Liver (tissue), 9 donors: ENCODE measurements around the gene CLK3. TPM values are rescaled to one million over a fixed set of nuclear protein-coding genes. Genes with fewer than 3 reads are reported as not detected.

Experiments
- DNase-seq: peaks from one replicate; pipeline ENCODE4 v3.0.0-alpha.2; 2017; ENCODE audit warnings: low spot score
- H3K27ac ChIP-seq, 2 donors: one replicate each; pipeline ENCODE4 v1.7.0; 2013; ENCODE audit warnings: inconsistent platforms in 2 of 2, low read length in 2 of 2, control low read depth in 1 of 2, low read depth in 1 of 2, mild to moderate bottlenecking in 1 of 2
- H3K27me3 ChIP-seq, 4 donors: one replicate each; pipeline versions ENCODE4 v1.6.1 to v1.7.0; 2013; ENCODE audit warnings: low read length in 3 of 4, inconsistent platforms in 1 of 4, mild to moderate bottlenecking in 1 of 4, moderate library complexity in 1 of 4; ENCODE audit not compliant: control insufficient read depth in 4 of 4, insufficient read depth in 4 of 4
- H3K36me3 ChIP-seq, 4 donors: one replicate each; pipeline versions ENCODE4 v1.6.1 to v1.7.0; 2013; ENCODE audit warnings: low read length in 3 of 4, mild to moderate bottlenecking in 3 of 4, low read depth in 1 of 4, moderate library complexity in 1 of 4; ENCODE audit not compliant: control insufficient read depth in 4 of 4, insufficient read depth in 3 of 4
- H3K4me1 ChIP-seq, 4 donors: one replicate each; pipeline versions ENCODE4 v1.6.1 to v1.7.0; 2013; ENCODE audit warnings: low read length in 3 of 4, mild to moderate bottlenecking in 3 of 4, moderate library complexity in 1 of 4; ENCODE audit not compliant: control insufficient read depth in 4 of 4, insufficient read depth in 4 of 4
- H3K4me3 ChIP-seq, 3 donors: one replicate each; pipeline versions ENCODE4 v1.6.1 to v1.7.0; 2013; ENCODE audit warnings: low read length in 3 of 3, control low read depth in 1 of 3, low read depth in 1 of 3, mild to moderate bottlenecking in 1 of 3
- H3K9ac ChIP-seq, 2 donors: one replicate each; pipeline ENCODE4 v1.7.0; 2013; ENCODE audit warnings: low read length in 2 of 2, mild to moderate bottlenecking in 2 of 2, moderate library complexity in 2 of 2, control low read depth in 1 of 2, low read depth in 1 of 2
- H3K9me3 ChIP-seq, 4 donors: one replicate each; pipeline versions ENCODE4 v1.6.1 to v1.7.0; 2013; ENCODE audit warnings: low read length in 3 of 4; ENCODE audit not compliant: control insufficient read depth in 4 of 4
- EGR1 ChIP-seq, 2 donors: IDR thresholded peaks; 2 replicates each; pipeline ENCODE4 v1.6.1; 2016 to 2018; ENCODE audit warnings: antibody characterized with exemption in 2 of 2, low read depth in 2 of 2
- FOXA2 ChIP-seq: IDR thresholded peaks from 2 replicates; pipeline ENCODE4 v1.6.1; 2016; ENCODE audit warnings: antibody characterized with exemption
- HNF4A ChIP-seq, 2 donors: conservative IDR thresholded peaks; 2 replicates each; pipeline ENCODE4 v1.6.1; 2016; ENCODE audit warnings: antibody characterized with exemption in 2 of 2, mild to moderate bottlenecking in 2 of 2
- HNF4G ChIP-seq: IDR thresholded peaks from 2 replicates; pipeline ENCODE4 v1.6.1; 2016; ENCODE audit warnings: antibody characterized with exemption
- JUND ChIP-seq, 2 donors: IDR thresholded peaks; 2 replicates each; pipeline ENCODE4 v1.6.1; 2016; ENCODE audit warnings: antibody characterized with exemption in 2 of 2
- RAD21 ChIP-seq, 2 donors: IDR thresholded peaks; 2 replicates each; pipeline ENCODE4 v1.6.1; 2016; ENCODE audit warnings: antibody characterized with exemption in 2 of 2, mild to moderate bottlenecking in 2 of 2
- RXRA ChIP-seq, 2 donors: IDR thresholded peaks; 2 replicates each; pipeline ENCODE4 v1.6.1; 2017 to 2018; ENCODE audit warnings: antibody characterized with exemption in 2 of 2, mild to moderate bottlenecking in 1 of 2
- SP1 ChIP-seq: IDR thresholded peaks from 2 replicates; pipeline ENCODE4 v1.6.1; 2018; ENCODE audit warnings: antibody characterized with exemption, mild to moderate bottlenecking
- TAF1 ChIP-seq: conservative IDR thresholded peaks from 2 replicates; pipeline ENCODE4 v1.6.1; 2016; ENCODE audit warnings: antibody characterized with exemption, mild to moderate bottlenecking
- YY1 ChIP-seq: IDR thresholded peaks from 2 replicates; pipeline ENCODE4 v1.6.1; 2016; ENCODE audit warnings: antibody characterized with exemption, mild to moderate bottlenecking
- WGBS: extraction: QIAGEN DNeasy Blood & Tissue Kit; methylation state at CpG from one replicate; pipeline ENCODE4 v1.1.7; 2013; 5-methylcytosine and 5-hydroxymethylcytosine counted together
- polyA plus RNA-seq, 2 donors: library from polyadenylated mRNA; stranded (reverse) in 1 of 2; unstranded in 1 of 2; fragments of 200-250 nt in 1 of 2; fragments of >200 nt in 1 of 2; fragmentation: Nextera tagmentation in 1 of 2; extraction: Ambion mirVana in 1 of 2; gene quantifications; one replicate each; pipeline versions ENCODE4 v1.2.1 to v1.2.3, GENCODE V29; 2013 to 2015
- total RNA-seq, 2 donors: library from RNA; depleted of rRNA; stranded (reverse); fragments of >200 nt; gene quantifications; one replicate each; pipeline ENCODE4 v1.2.3, GENCODE V29; 2014
- TF ChIP-seq, protein P1 (sequence below): IDR thresholded peaks from 2 replicates; pipeline ENCODE4 v1.6.1; 2016; ENCODE audit warnings: antibody characterized with exemption
- TF ChIP-seq, protein P2 (sequence below): IDR thresholded peaks from 2 replicates; pipeline ENCODE4 v1.6.1; 2016; ENCODE audit warnings: antibody characterized with exemption, mild to moderate bottlenecking
- TF ChIP-seq, protein P3 (sequence below): IDR thresholded peaks from 2 replicates; pipeline ENCODE4 v1.6.1; 2016; ENCODE audit warnings: antibody characterized with exemption
- TF ChIP-seq, protein P4 (sequence below): IDR thresholded peaks from 2 replicates; pipeline ENCODE4 v1.6.1; 2016; ENCODE audit warnings: antibody characterized with exemption
- donor health status: healthy.
- donor health status: healthy.
- donor health status: healthy.
- donor health status: healthy.
- donor health status: healthy.

The CLK3 gene
- total and polyA plus RNA-seq, 4 donors: 20.1 to 66.8 (median 28.4) TPM

DNA sequence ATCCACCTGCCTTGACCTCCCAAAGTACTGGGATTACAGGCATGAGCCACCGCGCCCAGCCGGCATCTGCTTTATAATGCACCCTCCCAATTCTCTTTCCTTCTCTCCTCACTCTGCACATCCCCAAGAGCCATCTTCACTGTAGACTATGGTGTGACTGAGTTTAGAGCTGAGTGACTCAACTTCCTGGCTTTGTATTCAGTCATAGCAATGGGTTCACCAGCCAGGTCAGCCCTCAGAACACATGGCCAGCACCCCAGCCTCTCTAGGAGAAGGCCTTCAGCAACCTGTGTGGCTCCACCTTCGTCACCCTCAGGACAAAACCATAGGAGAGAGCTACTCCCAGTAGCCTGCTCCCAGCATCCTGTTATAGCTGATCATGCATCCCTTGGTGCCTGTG is 41.6 kb upstream of the CLK3 start:
- WGBS: 98% methylated on average over 4 of the region's 4 CpGs
- H3K4me3 ChIP-seq: no peak overlapping the region

DNA sequence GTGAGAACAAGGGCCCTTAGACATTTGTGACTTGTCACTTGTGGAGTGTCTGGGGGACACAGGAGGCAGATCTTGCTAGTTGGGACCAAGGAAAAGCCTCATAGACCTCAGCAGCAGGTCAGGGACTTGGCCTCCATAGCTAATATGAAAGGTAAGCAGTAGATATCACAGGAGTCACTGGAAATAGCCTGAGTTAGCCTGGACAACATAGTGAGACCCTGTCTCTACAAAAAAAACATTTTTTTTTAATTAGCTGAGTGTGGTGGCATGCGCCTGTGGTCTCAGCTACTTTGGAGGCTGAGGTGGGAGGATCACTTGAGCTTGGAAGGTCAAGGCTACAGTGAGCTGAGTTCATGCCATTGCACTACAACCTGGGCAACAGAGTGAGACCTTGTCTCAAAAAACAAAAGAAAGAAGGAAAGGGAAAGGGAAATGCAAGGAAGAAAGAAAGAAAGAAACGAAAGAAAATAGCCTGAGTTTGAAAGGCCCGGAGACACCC is 37.1 kb upstream of the CLK3 start:
- no peak overlapping the region for H3K27ac ChIP-seq
- TF ChIP-seq RXRA (IDR thresholded peaks at IDR 0.05) (no peak), FOXA2 (no peak), SP1 (no peak), TAF1 (no peak), YY1 (no peak), HNF4G (no peak)
- TF ChIP-seq, protein P1, sequence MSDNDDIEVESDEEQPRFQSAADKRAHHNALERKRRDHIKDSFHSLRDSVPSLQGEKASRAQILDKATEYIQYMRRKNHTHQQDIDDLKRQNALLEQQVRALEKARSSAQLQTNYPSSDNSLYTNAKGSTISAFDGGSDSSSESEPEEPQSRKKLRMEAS: no peak
- TF ChIP-seq, protein P2, sequence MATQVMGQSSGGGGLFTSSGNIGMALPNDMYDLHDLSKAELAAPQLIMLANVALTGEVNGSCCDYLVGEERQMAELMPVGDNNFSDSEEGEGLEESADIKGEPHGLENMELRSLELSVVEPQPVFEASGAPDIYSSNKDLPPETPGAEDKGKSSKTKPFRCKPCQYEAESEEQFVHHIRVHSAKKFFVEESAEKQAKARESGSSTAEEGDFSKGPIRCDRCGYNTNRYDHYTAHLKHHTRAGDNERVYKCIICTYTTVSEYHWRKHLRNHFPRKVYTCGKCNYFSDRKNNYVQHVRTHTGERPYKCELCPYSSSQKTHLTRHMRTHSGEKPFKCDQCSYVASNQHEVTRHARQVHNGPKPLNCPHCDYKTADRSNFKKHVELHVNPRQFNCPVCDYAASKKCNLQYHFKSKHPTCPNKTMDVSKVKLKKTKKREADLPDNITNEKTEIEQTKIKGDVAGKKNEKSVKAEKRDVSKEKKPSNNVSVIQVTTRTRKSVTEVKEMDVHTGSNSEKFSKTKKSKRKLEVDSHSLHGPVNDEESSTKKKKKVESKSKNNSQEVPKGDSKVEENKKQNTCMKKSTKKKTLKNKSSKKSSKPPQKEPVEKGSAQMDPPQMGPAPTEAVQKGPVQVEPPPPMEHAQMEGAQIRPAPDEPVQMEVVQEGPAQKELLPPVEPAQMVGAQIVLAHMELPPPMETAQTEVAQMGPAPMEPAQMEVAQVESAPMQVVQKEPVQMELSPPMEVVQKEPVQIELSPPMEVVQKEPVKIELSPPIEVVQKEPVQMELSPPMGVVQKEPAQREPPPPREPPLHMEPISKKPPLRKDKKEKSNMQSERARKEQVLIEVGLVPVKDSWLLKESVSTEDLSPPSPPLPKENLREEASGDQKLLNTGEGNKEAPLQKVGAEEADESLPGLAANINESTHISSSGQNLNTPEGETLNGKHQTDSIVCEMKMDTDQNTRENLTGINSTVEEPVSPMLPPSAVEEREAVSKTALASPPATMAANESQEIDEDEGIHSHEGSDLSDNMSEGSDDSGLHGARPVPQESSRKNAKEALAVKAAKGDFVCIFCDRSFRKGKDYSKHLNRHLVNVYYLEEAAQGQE: no peak
- 96% methylated on average over 3 of the region's 3 CpGs for WGBS
- DNase-seq: no peak
- H3K9me3 ChIP-seq: no peaks in the 10 kb centered on the region
- no peaks in the 10 kb centered on the region for H3K27me3 ChIP-seq
- no peaks in the 10 kb centered on the region for H3K4me1 ChIP-seq
- H3K4me3 ChIP-seq: no peak overlapping the region
- no peak overlapping the region for H3K9ac ChIP-seq
- H3K36me3 ChIP-seq: peaks cover 0 to 15% (median 12%) of the 10 kb centered on the region in 4 donors

More for the DNA sequence above, 41.6 kb upstream of the CLK3 start:
- TF ChIP-seq JUND (IDR thresholded peaks at IDR 0.05): no peak
- TF ChIP-seq RAD21 (IDR thresholded peaks at IDR 0.05): no peak
- TF ChIP-seq HNF4A (conservative IDR thresholded peaks at IDR 0.05): no peak
- no peak for TF ChIP-seq SP1
- no peak for TF ChIP-seq FOXA2
- TF ChIP-seq, protein P3, sequence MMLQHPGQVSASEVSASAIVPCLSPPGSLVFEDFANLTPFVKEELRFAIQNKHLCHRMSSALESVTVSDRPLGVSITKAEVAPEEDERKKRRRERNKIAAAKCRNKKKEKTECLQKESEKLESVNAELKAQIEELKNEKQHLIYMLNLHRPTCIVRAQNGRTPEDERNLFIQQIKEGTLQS: no peak
- TF ChIP-seq, protein P4, sequence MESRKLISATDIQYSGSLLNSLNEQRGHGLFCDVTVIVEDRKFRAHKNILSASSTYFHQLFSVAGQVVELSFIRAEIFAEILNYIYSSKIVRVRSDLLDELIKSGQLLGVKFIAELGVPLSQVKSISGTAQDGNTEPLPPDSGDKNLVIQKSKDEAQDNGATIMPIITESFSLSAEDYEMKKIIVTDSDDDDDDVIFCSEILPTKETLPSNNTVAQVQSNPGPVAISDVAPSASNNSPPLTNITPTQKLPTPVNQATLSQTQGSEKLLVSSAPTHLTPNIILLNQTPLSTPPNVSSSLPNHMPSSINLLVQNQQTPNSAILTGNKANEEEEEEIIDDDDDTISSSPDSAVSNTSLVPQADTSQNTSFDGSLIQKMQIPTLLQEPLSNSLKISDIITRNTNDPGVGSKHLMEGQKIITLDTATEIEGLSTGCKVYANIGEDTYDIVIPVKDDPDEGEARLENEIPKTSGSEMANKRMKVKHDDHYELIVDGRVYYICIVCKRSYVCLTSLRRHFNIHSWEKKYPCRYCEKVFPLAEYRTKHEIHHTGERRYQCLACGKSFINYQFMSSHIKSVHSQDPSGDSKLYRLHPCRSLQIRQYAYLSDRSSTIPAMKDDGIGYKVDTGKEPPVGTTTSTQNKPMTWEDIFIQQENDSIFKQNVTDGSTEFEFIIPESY: no peak
- TF ChIP-seq, protein P2: no peak
- TF ChIP-seq YY1: no peak
- TF ChIP-seq RXRA (IDR thresholded peaks at IDR 0.05): no peak
- TF ChIP-seq EGR1 (IDR thresholded peaks at IDR 0.05; ENCODE audit: low read depth in 2 of 2): no peak
- Histone ChIP-seq H3K27me3 (no peaks in the 10 kb centered on the region), H3K9me3 (no peaks in the 10 kb centered on the region), H3K36me3 (peaks cover 0 to 24% (median 16%) of the 10 kb centered on the region in 4 donors), H3K9ac (no peak overlapping the region), H3K27ac (no peak overlapping the region), H3K4me1 (no peaks in the 10 kb centered on the region)
- no peak for DNase-seq
